HUES6 (cell line): Measurements from ENCODE around the gene PRR16.

Source experiments
- H3K27ac ChIP-seq: 2 replicates; pipeline ENCODE4 v1.7.0; 2013; ENCODE audit warnings: low read depth, mild to moderate bottlenecking, low read length, inconsistent platforms
- H3K27me3 ChIP-seq: 2 replicates; pipeline ENCODE4 v1.6.1; 2013; ENCODE audit warnings: low read length; ENCODE audit not compliant: control insufficient read depth, insufficient read depth
- H3K36me3 ChIP-seq: 2 replicates; pipeline ENCODE4 v1.6.1; 2013; ENCODE audit warnings: low read length; ENCODE audit not compliant: control insufficient read depth, insufficient read depth
- H3K4me1 ChIP-seq: 2 replicates; pipeline ENCODE4 v1.6.1; 2013; ENCODE audit warnings: low read length; ENCODE audit not compliant: control insufficient read depth, insufficient read depth
- H3K4me3 ChIP-seq: 2 replicates; pipeline ENCODE4 v1.5.1; 2013; ENCODE audit warnings: low read depth, low read length
- H3K9ac ChIP-seq: one replicate; pipeline ENCODE4 v1.6.1; 2013; ENCODE audit warnings: mild to moderate bottlenecking, low read length
- H3K9me3 ChIP-seq: 2 replicates; pipeline ENCODE4 v1.6.1; 2013; ENCODE audit warnings: low read depth, low read length; ENCODE audit not compliant: control insufficient read depth, insufficient read depth

PRR16 gene

GRCh38 chr5:120538644-120539043 is 74.5 kb downstream of the PRR16 start:
- no peaks in the 10 kb centered on the region for H3K9me3 ChIP-seq
- no peaks in the 10 kb centered on the region for H3K36me3 ChIP-seq
- no peak overlapping the region for H3K9ac ChIP-seq
- H3K4me3 ChIP-seq, result no peak overlapping the region
- peaks cover 6% of the 10 kb centered on the region for H3K4me1 ChIP-seq
- no peak overlapping the region for H3K27ac ChIP-seq
- H3K27me3 ChIP-seq, result no peaks in the 10 kb centered on the region

- no peaks in the 10 kb centered on the region for H3K27me3 ChIP-seq
- H3K4me3 ChIP-seq, result no peak overlapping the region
- no peak overlapping the region for H3K27ac ChIP-seq
- H3K9ac ChIP-seq, result no peak overlapping the region
- H3K4me1 ChIP-seq, result peaks cover 6% of the 10 kb centered on the region
- no peaks in the 10 kb centered on the region for H3K36me3 ChIP-seq
- no peaks in the 10 kb centered on the region for H3K9me3 ChIP-seq
These were observed 75.4 kb downstream of the PRR16 start for GRCh38 chr5:120539471-120539870.

GRCh38 chr5:120540097-120540496 is 76.0 kb downstream of the PRR16 start:
- Histone ChIP-seq H3K9ac (no peak overlapping the region), H3K9me3 (no peaks in the 10 kb centered on the region), H3K4me3 (no peak overlapping the region), H3K27ac (no peak overlapping the region), H3K27me3 (no peaks in the 10 kb centered on the region), H3K4me1 (peaks cover 6% of the 10 kb centered on the region), H3K36me3 (no peaks in the 10 kb centered on the region)

GRCh38 chr5:120544043-120544442 is 79.9 kb downstream of the PRR16 start:
- Histone ChIP-seq H3K27me3 (no peaks in the 10 kb centered on the region), H3K9ac (no peak overlapping the region), H3K9me3 (no peaks in the 10 kb centered on the region), H3K4me3 (no peak overlapping the region), H3K4me1 (peaks cover 6% of the 10 kb centered on the region; the same call in 1 of the 2 replicates), H3K27ac (no peak overlapping the region), H3K36me3 (no peaks in the 10 kb centered on the region)

- Histone ChIP-seq H3K9ac (no peak overlapping the region), H3K36me3 (no peaks in the 10 kb centered on the region), H3K9me3 (no peaks in the 10 kb centered on the region), H3K27me3 (no peaks in the 10 kb centered on the region), H3K4me3 (no peak overlapping the region), H3K4me1 (no peaks in the 10 kb centered on the region), H3K27ac (no peak overlapping the region)
These were observed 80.9 kb downstream of the PRR16 start for GRCh38 chr5:120545007-120545406.

- no peak overlapping the region for H3K27ac ChIP-seq
- no peaks in the 10 kb centered on the region for H3K4me1 ChIP-seq
- H3K4me3 ChIP-seq, result no peak overlapping the region
- H3K27me3 ChIP-seq, result no peaks in the 10 kb centered on the region
- H3K9me3 ChIP-seq, result no peaks in the 10 kb centered on the region
- no peak overlapping the region for H3K9ac ChIP-seq
- H3K36me3 ChIP-seq, result no peaks in the 10 kb centered on the region
These were observed 81.9 kb downstream of the PRR16 start for GRCh38 chr5:120545951-120546350.

- Histone ChIP-seq H3K9ac (no peak overlapping the region), H3K4me1 (no peaks in the 10 kb centered on the region), H3K36me3 (no peaks in the 10 kb centered on the region), H3K27ac (no peak overlapping the region), H3K4me3 (no peak overlapping the region), H3K27me3 (no peaks in the 10 kb centered on the region), H3K9me3 (no peaks in the 10 kb centered on the region)
These were observed 82.8 kb downstream of the PRR16 start for GRCh38 chr5:120546922-120547321.

- Histone ChIP-seq H3K27ac (no peak overlapping the region), H3K4me3 (no peak overlapping the region), H3K36me3 (no peaks in the 10 kb centered on the region), H3K9ac (no peak overlapping the region), H3K27me3 (no peaks in the 10 kb centered on the region), H3K9me3 (no peaks in the 10 kb centered on the region), H3K4me1 (no peaks in the 10 kb centered on the region)
These were observed 86.3 kb downstream of the PRR16 start for GRCh38 chr5:120550358-120550757.

GRCh38 chr5:120552638-120553037 is 88.5 kb downstream of the PRR16 start:
- Histone ChIP-seq H3K36me3 (no peaks in the 10 kb centered on the region), H3K4me3 (no peak overlapping the region), H3K4me1 (no peaks in the 10 kb centered on the region), H3K9me3 (no peaks in the 10 kb centered on the region), H3K27me3 (no peaks in the 10 kb centered on the region), H3K27ac (no peak overlapping the region), H3K9ac (no peak overlapping the region)

GRCh38 chr5:120555345-120555744 is 91.2 kb downstream of the PRR16 start:
- no peak overlapping the region for H3K9ac ChIP-seq
- H3K27me3 ChIP-seq, result no peaks in the 10 kb centered on the region
- no peaks in the 10 kb centered on the region for H3K9me3 ChIP-seq
- H3K4me1 ChIP-seq, result no peaks in the 10 kb centered on the region
- H3K4me3 ChIP-seq, result no peak overlapping the region
- H3K27ac ChIP-seq, result no peak overlapping the region
- H3K36me3 ChIP-seq, result no peaks in the 10 kb centered on the region

- no peak overlapping the region for H3K4me3 ChIP-seq
- no peaks in the 10 kb centered on the region for H3K36me3 ChIP-seq
- no peaks in the 10 kb centered on the region for H3K9me3 ChIP-seq
- no peak overlapping the region for H3K9ac ChIP-seq
- H3K27me3 ChIP-seq, result no peaks in the 10 kb centered on the region
- peaks cover 8% of the 10 kb centered on the region for H3K4me1 ChIP-seq
- no peak overlapping the region for H3K27ac ChIP-seq
These were observed 99.9 kb downstream of the PRR16 start for GRCh38 chr5:120564013-120564412.

GRCh38 chr5:120567066-120567465 is 103.0 kb downstream of the PRR16 start:
- no peaks in the 10 kb centered on the region for H3K27me3 ChIP-seq
- H3K9me3 ChIP-seq, result no peaks in the 10 kb centered on the region
- no peaks in the 10 kb centered on the region for H3K36me3 ChIP-seq
- H3K4me3 ChIP-seq, result no peak overlapping the region
- H3K27ac ChIP-seq, result no peak overlapping the region
- H3K9ac ChIP-seq, result no peak overlapping the region
- peaks cover 8% of the 10 kb centered on the region for H3K4me1 ChIP-seq
